Activated B cell treated with CpG ODN at 0.5 μM for 24 hours (primary cell): ENCODE results near the gene COL25A1. TPM values are rescaled to one million over a fixed set of nuclear protein-coding genes. Genes with fewer than 3 reads are reported as not detected.

Source experiments
- ATAC-seq: fragments of 200-7000 bp; cut with Tn5 transposase; one replicate; pipeline ENCODE4 v1.10.0; 2021; ENCODE audit warnings: low read depth, mild to moderate bottlenecking, moderate library complexity
- CTCF ChIA-PET: fragments of 350-600 bp; sonication (Branson Sonifier 250); formaldehyde crosslinking; loops from one replicate; lab custom pipeline; 2021; ENCODE audit warnings: antibody characterized with exemption; lab: Charles Lee
- POLR2A ChIA-PET: fragments of 350-600 bp; sonication (Branson Sonifier 250); formaldehyde crosslinking; loops from one replicate; lab custom pipeline; 2021; ENCODE audit warnings: antibody characterized with exemption; lab: Charles Lee
- DNase-seq: peaks from one replicate; pipeline ENCODE4 v3.0.0; 2022
- H3K27ac Mint-ChIP-seq: one replicate; pipeline ENCODE4 v1.8.0; 2020; ENCODE audit warnings: mixed read lengths
- H3K27me3 Mint-ChIP-seq: one replicate; pipeline ENCODE4 v1.8.0; 2021; ENCODE audit warnings: mixed read lengths
- H3K36me3 Mint-ChIP-seq: one replicate; pipeline ENCODE4 v1.8.0; 2021; ENCODE audit warnings: low read depth, mixed read lengths
- H3K4me1 Mint-ChIP-seq: one replicate; pipeline ENCODE4 v1.8.0; 2021; ENCODE audit warnings: mixed read lengths
- H3K4me3 Mint-ChIP-seq: one replicate; pipeline ENCODE4 v1.8.0; 2020; ENCODE audit warnings: mild to moderate bottlenecking, mixed read lengths
- H3K9me3 Mint-ChIP-seq: one replicate; pipeline ENCODE4 v1.8.0; 2020; ENCODE audit warnings: mixed read lengths
- intact Hi-C: fragments of 100-400 bp; cut with micrococcal nuclease; formaldehyde crosslinking; loops from one replicate; pipeline ENCODE4 v1.15.1; 2024
- total RNA-seq: library from RNA; stranded (reverse); gene quantifications from 2 replicates; pipeline ENCODE4 v1.2.3, GENCODE V29; 2022
- TF ChIP-seq, protein P1 (sequence below): fragments of 200-600 bp; IDR thresholded peaks from one replicate; pipeline ENCODE4 v1.8.0; 2022; ENCODE audit warnings: antibody characterized with exemption, mild to moderate bottlenecking

Gene COL25A1
- total RNA-seq, 1 donor from 2014 or later, result not detected

DNA sequence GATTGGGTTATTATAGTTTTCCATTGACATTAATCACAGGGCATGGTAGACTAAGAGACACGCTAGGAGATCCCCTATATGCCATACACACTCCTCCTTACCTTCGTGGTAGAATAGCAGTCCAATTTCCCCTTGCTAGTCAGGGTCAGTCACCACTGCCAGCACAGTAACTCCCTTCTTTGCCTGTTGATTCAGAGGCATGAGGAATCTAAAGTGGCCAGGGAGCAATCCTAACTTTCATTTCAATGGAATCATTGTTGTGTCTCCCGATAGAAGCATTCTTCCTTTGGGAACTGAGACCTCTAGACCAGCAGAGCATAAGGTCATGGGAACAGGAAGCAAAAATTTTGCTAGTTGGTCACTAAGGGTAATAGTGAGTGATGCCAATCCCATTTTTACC lies 51.1 kb downstream of the COL25A1 start:
- intact Hi-C loops, result no loop called here
- no peak overlapping the region for H3K4me3 Mint-ChIP-seq
- H3K27ac Mint-ChIP-seq, result no peak overlapping the region
- TF ChIP-seq, protein P1, sequence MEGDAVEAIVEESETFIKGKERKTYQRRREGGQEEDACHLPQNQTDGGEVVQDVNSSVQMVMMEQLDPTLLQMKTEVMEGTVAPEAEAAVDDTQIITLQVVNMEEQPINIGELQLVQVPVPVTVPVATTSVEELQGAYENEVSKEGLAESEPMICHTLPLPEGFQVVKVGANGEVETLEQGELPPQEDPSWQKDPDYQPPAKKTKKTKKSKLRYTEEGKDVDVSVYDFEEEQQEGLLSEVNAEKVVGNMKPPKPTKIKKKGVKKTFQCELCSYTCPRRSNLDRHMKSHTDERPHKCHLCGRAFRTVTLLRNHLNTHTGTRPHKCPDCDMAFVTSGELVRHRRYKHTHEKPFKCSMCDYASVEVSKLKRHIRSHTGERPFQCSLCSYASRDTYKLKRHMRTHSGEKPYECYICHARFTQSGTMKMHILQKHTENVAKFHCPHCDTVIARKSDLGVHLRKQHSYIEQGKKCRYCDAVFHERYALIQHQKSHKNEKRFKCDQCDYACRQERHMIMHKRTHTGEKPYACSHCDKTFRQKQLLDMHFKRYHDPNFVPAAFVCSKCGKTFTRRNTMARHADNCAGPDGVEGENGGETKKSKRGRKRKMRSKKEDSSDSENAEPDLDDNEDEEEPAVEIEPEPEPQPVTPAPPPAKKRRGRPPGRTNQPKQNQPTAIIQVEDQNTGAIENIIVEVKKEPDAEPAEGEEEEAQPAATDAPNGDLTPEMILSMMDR, result no peak
- ATAC-seq (no peak), DNase-seq (no peak)
- no peaks in the 10 kb centered on the region for H3K27me3 Mint-ChIP-seq
- ChIA-PET POLR2A (no interaction called here), CTCF (no interaction called here)
- no peaks in the 10 kb centered on the region for H3K36me3 Mint-ChIP-seq
- H3K4me1 Mint-ChIP-seq, result no peaks in the 10 kb centered on the region
- no peaks in the 10 kb centered on the region for H3K9me3 Mint-ChIP-seq

DNA sequence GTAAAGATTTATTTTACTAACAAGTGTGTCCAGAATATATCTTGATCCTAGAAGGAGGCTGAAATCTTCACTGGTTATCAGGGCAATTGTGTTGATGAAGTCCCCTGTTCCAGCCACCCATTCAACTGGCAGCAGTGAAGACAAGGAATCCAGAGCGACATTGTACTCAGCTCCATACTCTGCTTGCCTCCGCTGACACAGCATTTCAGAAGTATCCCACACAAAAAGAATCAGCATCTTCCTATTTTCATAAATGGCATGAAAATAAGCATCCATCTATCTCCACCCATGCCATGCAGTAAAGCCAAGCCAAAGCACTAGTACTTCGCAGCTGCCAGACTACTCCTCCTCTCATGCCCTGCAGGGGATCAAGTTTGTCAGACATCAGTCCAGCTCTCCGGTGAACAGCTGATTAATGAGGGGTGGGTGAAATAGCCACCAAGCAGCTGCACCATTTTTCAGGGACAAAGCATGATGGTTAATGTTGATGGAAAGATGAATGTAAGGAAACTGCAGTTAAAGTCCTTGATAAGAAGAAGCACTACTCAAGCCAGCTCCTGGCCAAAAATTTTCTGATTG lies 54.0 kb downstream of the COL25A1 start:
- no peak for ATAC-seq
- intact Hi-C loops, result no loop called here
- H3K27ac Mint-ChIP-seq, result no peak overlapping the region
- no peaks in the 10 kb centered on the region for H3K4me1 Mint-ChIP-seq
- TF ChIP-seq, protein P1, result no peak
- H3K9me3 Mint-ChIP-seq, result no peaks in the 10 kb centered on the region
- H3K4me3 Mint-ChIP-seq, result no peak overlapping the region
- CTCF ChIA-PET, result no interaction called here
- no peaks in the 10 kb centered on the region for H3K27me3 Mint-ChIP-seq
- H3K36me3 Mint-ChIP-seq, result no peaks in the 10 kb centered on the region
- no peak for DNase-seq
- POLR2A ChIA-PET, result no interaction called here

DNA sequence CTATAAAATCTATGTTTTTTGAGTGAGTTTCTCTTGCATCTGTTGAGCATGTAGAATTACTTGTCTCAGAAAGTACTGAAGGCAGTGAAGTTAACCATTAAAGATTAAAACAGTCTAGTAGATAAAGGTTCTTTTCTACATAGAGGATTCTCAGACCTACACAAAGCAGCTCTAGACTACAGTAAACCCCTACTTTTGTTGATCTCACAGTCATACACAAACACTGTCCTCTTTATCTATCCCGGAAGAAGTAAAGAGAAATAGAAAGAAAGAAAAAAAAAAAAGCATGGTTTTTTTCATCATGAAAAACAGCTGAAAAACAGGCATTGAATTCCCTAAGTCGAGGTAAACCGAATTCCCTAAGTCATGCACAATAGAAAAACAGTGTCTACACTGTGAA lies 58.6 kb downstream of the COL25A1 start:
- ChIA-PET CTCF (no interaction called here), POLR2A (no interaction called here)
- intact Hi-C loops, result no loop called here
- DNase-seq (no peak), ATAC-seq (no peak)
- no peaks in the 10 kb centered on the region for H3K9me3 Mint-ChIP-seq
- no peaks in the 10 kb centered on the region for H3K36me3 Mint-ChIP-seq
- no peak overlapping the region for H3K4me3 Mint-ChIP-seq
- H3K27ac Mint-ChIP-seq, result no peak overlapping the region
- no peaks in the 10 kb centered on the region for H3K4me1 Mint-ChIP-seq
- TF ChIP-seq, protein P1, result no peak
- H3K27me3 Mint-ChIP-seq, result peaks cover 2% of the 10 kb centered on the region

DNA sequence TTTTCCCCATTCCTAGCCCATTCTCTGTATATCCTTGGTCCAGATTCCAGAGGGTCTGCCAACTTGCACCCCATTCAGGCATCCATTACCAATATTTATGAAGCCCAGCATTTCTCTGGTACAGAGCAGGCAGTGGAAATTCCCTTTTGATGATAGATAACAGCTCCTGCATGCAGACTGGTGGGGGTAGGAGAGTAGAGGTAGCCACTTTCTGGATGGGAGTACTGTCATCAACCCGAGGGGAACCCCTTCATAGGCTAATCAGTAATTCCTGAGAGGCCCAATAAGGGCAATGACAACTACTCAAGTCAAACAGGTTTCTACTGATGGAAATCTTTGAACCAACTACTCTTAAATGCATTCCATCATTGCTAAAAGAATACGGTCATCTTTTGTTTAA lies 63.7 kb downstream of the COL25A1 start:
- DNase-seq (no peak), ATAC-seq (no peak)
- Mint-ChIP-seq H3K4me3 (no peak overlapping the region), H3K27ac (no peak overlapping the region), H3K36me3 (no peaks in the 10 kb centered on the region), H3K4me1 (no peaks in the 10 kb centered on the region), H3K9me3 (peaks cover 2% of the 10 kb centered on the region), H3K27me3 (peaks cover 2% of the 10 kb centered on the region)
- ChIA-PET POLR2A (no interaction called here), CTCF (no interaction called here)
- intact Hi-C loops, result no loop called here
- TF ChIP-seq, protein P1, result no peak

DNA sequence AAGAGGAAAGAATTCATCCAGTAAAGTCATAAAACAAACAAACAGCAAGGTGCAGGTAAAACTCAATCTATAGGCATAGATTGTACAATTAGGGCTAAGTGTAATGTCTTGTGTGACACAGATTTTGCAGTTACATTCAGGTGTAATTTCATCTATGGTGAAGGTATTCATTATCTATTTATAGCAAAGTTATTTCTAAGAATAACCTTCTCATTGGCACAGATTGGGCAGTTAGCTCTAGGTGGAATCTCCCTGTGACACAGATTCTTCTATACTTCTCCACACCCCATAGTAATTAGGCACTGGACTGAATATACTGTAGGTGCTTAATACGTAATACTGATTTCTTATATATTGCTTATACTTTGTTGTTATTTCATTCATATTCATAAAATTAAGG lies 66.8 kb downstream of the COL25A1 start:
- H3K27me3 Mint-ChIP-seq, result no peaks in the 10 kb centered on the region
- no peak for ATAC-seq
- POLR2A ChIA-PET, result no interaction called here
- TF ChIP-seq, protein P1, result no peak
- no peak for DNase-seq
- CTCF ChIA-PET, result no interaction called here
- intact Hi-C loops, result no loop called here
- H3K4me1 Mint-ChIP-seq, result no peaks in the 10 kb centered on the region
- no peaks in the 10 kb centered on the region for H3K36me3 Mint-ChIP-seq
- no peak overlapping the region for H3K4me3 Mint-ChIP-seq
- H3K27ac Mint-ChIP-seq, result no peak overlapping the region
- H3K9me3 Mint-ChIP-seq, result peaks cover 2% of the 10 kb centered on the region
